Caco-2 (cell line): ENCODE data around the gene INO80C. TPM values are rescaled to one million over a fixed set of nuclear protein-coding genes. Genes with fewer than 3 reads are reported as not detected.

ENCODE experiments used
- BruUV-seq: library from RNA; stranded (reverse); fragments of 400-500 nt; replicated peaks from 2 replicates; lab custom pipeline; 2021; lab: Mats Ljungman, UMichigan
- CTCF ChIA-PET: fragments of 300-600 bp; sonication (Branson Sonifier 250); formaldehyde crosslinking; loops from one replicate; lab custom pipeline; 2022; ENCODE audit warnings: antibody characterized with exemption; lab: Charles Lee
- POLR2A ChIA-PET: fragments of 300-600 bp; sonication (Branson Sonifier 250); formaldehyde crosslinking; loops from one replicate; lab custom pipeline; 2022; ENCODE audit warnings: antibody characterized with exemption; lab: Charles Lee
- DNase-seq, 2 experiments: peaks; one replicate each; pipeline versions ENCODE4 v3.0.0 to v3.0.0-alpha.2; 2020 to 2022
- H3K27me3 ChIP-seq: replicated peaks from 2 replicates; pipeline ENCODE4 v1.6.0; 2011; ENCODE audit warnings: low read length; ENCODE audit not compliant: control insufficient read depth, insufficient read depth
- H3K36me3 ChIP-seq: 2 replicates; pipeline ENCODE4 v1.5.1; 2011; ENCODE audit warnings: low read length; ENCODE audit not compliant: control insufficient read depth, insufficient read depth
- H3K4me1 ChIP-seq: fragments of 250-450 bp; sonication (Bioruptor Pico); 2 replicates; pipeline ENCODE4 v1.5.1; 2020; ENCODE audit warnings: mild to moderate bottlenecking
- H3K4me3 ChIP-seq: 2 replicates; pipeline ENCODE4 v1.5.1; 2011; ENCODE audit warnings: low read depth, mild to moderate bottlenecking, control low read depth, low read length
- H3K9me3 ChIP-seq: fragments of 250-450 bp; sonication (Bioruptor Pico); 2 replicates; pipeline ENCODE4 v1.5.1; 2020; ENCODE audit warnings: mild to moderate bottlenecking, moderate library complexity
- H3K27ac Mint-ChIP-seq: one replicate; pipeline ENCODE4 v1.8.0; 2022; ENCODE audit warnings: mixed read lengths; ENCODE audit not compliant: unreplicated experiment
- H3K27me3 Mint-ChIP-seq: one replicate; pipeline ENCODE4 v1.8.0; 2022; ENCODE audit warnings: mixed read lengths; ENCODE audit not compliant: insufficient read depth, unreplicated experiment
- H3K36me3 Mint-ChIP-seq: one replicate; pipeline ENCODE4 v1.8.0; 2022; ENCODE audit warnings: mild to moderate bottlenecking, mixed read lengths; ENCODE audit not compliant: insufficient read depth, unreplicated experiment
- H3K4me1 Mint-ChIP-seq: one replicate; pipeline ENCODE4 v1.8.0; 2022; ENCODE audit warnings: low read depth, mixed read lengths; ENCODE audit not compliant: unreplicated experiment
- H3K4me3 Mint-ChIP-seq: one replicate; pipeline ENCODE4 v1.8.0; 2022; ENCODE audit warnings: mild to moderate bottlenecking, moderate library complexity, mixed read lengths; ENCODE audit not compliant: unreplicated experiment
- H3K9me3 Mint-ChIP-seq: one replicate; pipeline ENCODE4 v1.8.0; 2022; ENCODE audit warnings: mixed read lengths; ENCODE audit not compliant: unreplicated experiment
- CTCF ChIP-seq, 2 experiments: fragments of 200-600 bp in 1 of 2; IDR thresholded peaks; 1 replicate in 1 of 2; 2 replicates in 1 of 2; pipeline versions ENCODE4 v1.5.1 to v1.8.0; 2011 to 2022; ENCODE audit warnings: antibody characterized with exemption in 1 of 2, control low read depth in 1 of 2, inconsistent platforms in 1 of 2, low read depth in 1 of 2, low read length in 1 of 2, mild to moderate bottlenecking in 1 of 2, moderate library complexity in 1 of 2; ENCODE audit not compliant: insufficient read depth in 1 of 2, severe bottlenecking in 1 of 2, unreplicated experiment in 1 of 2
- intact Hi-C: fragments of 100-400 bp; cut with micrococcal nuclease; formaldehyde crosslinking; loops from one replicate; pipeline ENCODE4 v1.10.0; 2022; ENCODE audit not compliant: unreplicated experiment
- total RNA-seq: library from RNA; stranded (reverse); gene quantifications from 2 replicates; pipeline ENCODE4 v1.2.3, GENCODE V29; 2022

Gene INO80C
- total RNA-seq, 1 experiment from 2014 or later = 26.6 TPM

DNA sequence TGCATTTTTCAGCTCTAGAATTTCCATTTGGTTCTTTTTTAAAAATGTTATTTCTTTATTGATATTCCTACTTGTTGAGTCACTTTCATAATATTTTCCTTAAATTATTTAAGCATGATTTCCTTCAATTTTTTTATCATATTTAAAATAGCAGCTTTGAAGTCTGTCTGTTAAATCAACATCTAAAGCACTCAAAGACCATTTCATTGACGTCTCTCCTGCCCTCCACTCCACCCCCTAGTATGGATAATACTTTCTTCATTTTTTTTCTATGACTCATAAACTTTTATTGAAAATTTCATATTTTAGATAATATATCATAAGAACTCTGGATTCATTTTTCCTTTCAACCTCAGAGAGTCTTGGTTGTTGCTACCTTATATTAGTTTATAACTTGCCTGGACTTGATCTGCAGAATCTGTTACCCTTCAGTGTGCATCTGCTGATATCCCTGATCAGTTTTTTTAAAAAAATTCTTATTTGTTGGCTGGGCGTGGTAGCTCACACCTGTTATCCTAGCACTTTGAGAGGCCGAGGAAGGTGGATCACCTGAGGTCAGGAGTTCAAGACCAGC, 61.6 kb downstream of the INO80C start:
- Histone ChIP-seq H3K9me3 (no peaks in the 10 kb centered on the region), H3K36me3 (no peaks in the 10 kb centered on the region), H3K4me1 (no peaks in the 10 kb centered on the region), H3K27me3 (no peaks in the 10 kb centered on the region), H3K4me3 (no peak overlapping the region)
- DNase-seq = no peak
- no peaks in the 10 kb centered on the region for H3K4me1 Mint-ChIP-seq
- intact Hi-C loops = no loop called here
- no TSS peak for BruUV-seq
- no peak for TF ChIP-seq CTCF (IDR thresholded peaks at IDR 0.05; ENCODE audit: insufficient read depth in 1 of 2, low read depth in 1 of 2, low read length in 1 of 2, severe bottlenecking in 1 of 2, unreplicated experiment in 1 of 2)
- POLR2A ChIA-PET = no interaction called here
- CTCF ChIA-PET = no interaction called here
- H3K36me3 Mint-ChIP-seq = peaks cover 6% of the 10 kb centered on the region
- no peaks in the 10 kb centered on the region for H3K27me3 Mint-ChIP-seq
- H3K27ac Mint-ChIP-seq = no peak overlapping the region
- no peak overlapping the region for H3K4me3 Mint-ChIP-seq
- H3K9me3 Mint-ChIP-seq = peaks cover 8% of the 10 kb centered on the region

DNA sequence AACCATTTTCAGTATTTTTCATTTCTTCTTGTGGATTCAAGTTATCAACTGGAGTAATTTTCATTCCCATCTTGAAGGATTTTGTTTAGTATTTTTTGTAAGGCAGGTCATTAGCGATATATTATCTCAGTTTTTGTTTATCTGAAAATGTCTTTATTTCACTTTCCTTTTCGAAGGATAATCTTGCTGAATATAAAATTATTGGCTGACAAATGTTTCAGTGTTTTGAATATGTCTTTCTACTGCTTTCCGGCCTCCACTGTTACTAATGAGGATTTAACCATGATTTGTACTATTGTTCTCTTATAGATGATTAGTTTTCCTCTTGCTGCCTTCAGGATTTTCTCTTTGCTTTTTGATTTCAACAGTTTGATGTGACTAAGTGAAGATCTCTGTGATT, 62.4 kb downstream of the INO80C start:
- no TSS peak for BruUV-seq

GRCh38 chr18:35432565-35433001, 65.2 kb downstream of the INO80C start:
- intact Hi-C loops = no loop called here
- Mint-ChIP-seq H3K27ac (no peak overlapping the region), H3K4me1 (no peaks in the 10 kb centered on the region), H3K9me3 (peaks cover 8% of the 10 kb centered on the region), H3K36me3 (no peaks in the 10 kb centered on the region), H3K4me3 (no peak overlapping the region), H3K27me3 (no peaks in the 10 kb centered on the region)
- TF ChIP-seq CTCF (IDR thresholded peaks at IDR 0.05; ENCODE audit: insufficient read depth in 1 of 2, low read depth in 1 of 2, low read length in 1 of 2, severe bottlenecking in 1 of 2, unreplicated experiment in 1 of 2) = no peak
- ChIA-PET CTCF (no interaction called here), POLR2A (no interaction called here)
- Histone ChIP-seq H3K9me3 (no peaks in the 10 kb centered on the region), H3K4me1 (no peaks in the 10 kb centered on the region), H3K27me3 (no peaks in the 10 kb centered on the region), H3K36me3 (no peaks in the 10 kb centered on the region), H3K4me3 (no peak overlapping the region)
- no peak for DNase-seq
- BruUV-seq = no TSS peak

More for the DNA sequence above, 62.4 kb downstream of the INO80C start:
- H3K36me3 Mint-ChIP-seq = peaks cover 6% of the 10 kb centered on the region
- no peak for DNase-seq
- no peak overlapping the region for H3K4me3 Mint-ChIP-seq
- no peak overlapping the region for H3K4me3 ChIP-seq
- no peak overlapping the region for H3K27ac Mint-ChIP-seq
- H3K4me1 Mint-ChIP-seq = no peaks in the 10 kb centered on the region
- H3K27me3 Mint-ChIP-seq = no peaks in the 10 kb centered on the region
- H3K9me3 ChIP-seq = no peaks in the 10 kb centered on the region
- peaks cover 8% of the 10 kb centered on the region for H3K9me3 Mint-ChIP-seq
- no peaks in the 10 kb centered on the region for H3K4me1 ChIP-seq
- H3K27me3 ChIP-seq = no peaks in the 10 kb centered on the region
- POLR2A ChIA-PET = no interaction called here
- TF ChIP-seq CTCF (IDR thresholded peaks at IDR 0.05; ENCODE audit: insufficient read depth in 1 of 2, low read depth in 1 of 2, low read length in 1 of 2, severe bottlenecking in 1 of 2, unreplicated experiment in 1 of 2) = no peak
- no peaks in the 10 kb centered on the region for H3K36me3 ChIP-seq
- CTCF ChIA-PET = no interaction called here
- intact Hi-C loops = no loop called here
